GM21423 (cell line): ENCODE data around the gene PURA.

Experiments used
- ATAC-seq: cut with Tn5 transposase; IDR thresholded peaks from one replicate; pipeline ENCODE4 v1.9.1; 2021; ENCODE audit warnings: mild to moderate bottlenecking, moderate library complexity; ENCODE audit not compliant: unreplicated experiment

Gene PURA

GRCh38 chr5:140157032-140157781, 43.3 kb downstream of the PURA start:
- ATAC-seq = peak; percentile 91

- no peak for ATAC-seq
Measured at GRCh38 chr5:140159014-140159927, 45.4 kb downstream of the PURA start.

- no peak for ATAC-seq
Measured at GRCh38 chr5:140162275-140162674, 48.4 kb downstream of the PURA start.

GRCh38 chr5:140162781-140163180, 48.9 kb downstream of the PURA start:
- no peak for ATAC-seq

- ATAC-seq = no peak
Measured at GRCh38 chr5:140165101-140165922, 51.4 kb downstream of the PURA start.

- ATAC-seq = no peak
Measured at GRCh38 chr5:140165923-140166270, 52.0 kb downstream of the PURA start.

- ATAC-seq = no peak
Measured at GRCh38 chr5:140166911-140167310, 53.0 kb downstream of the PURA start.

GRCh38 chr5:140168371-140168770, 54.5 kb downstream of the PURA start:
- no peak for ATAC-seq

- no peak for ATAC-seq
Measured at GRCh38 chr5:140169410-140169809, 55.5 kb downstream of the PURA start.

- no peak for ATAC-seq
Measured at GRCh38 chr5:140172483-140172882, 58.6 kb downstream of the PURA start.

GRCh38 chr5:140174014-140174413, 60.1 kb downstream of the PURA start:
- ATAC-seq = no peak

GRCh38 chr5:140174465-140175366, 60.8 kb downstream of the PURA start, which contains the start of gene CYSTM1:
TSS of gene CYSTM1 (plus strand) at chr5:140175188. CDS start at chr5:140194466, 19,278 bp downstream.
- ATAC-seq = peak; percentile 91
